Fibroblast of upper back skin (primary cell): ENCODE measurements around the gene UST.
"Not testable (repeated sequence)": the region's sequence is repeated elsewhere in the genome, so short reads cannot be mapped to it uniquely, and the experiment has no call there.

ENCODE experiments used
- DNase-seq: peaks from one replicate; pipeline ENCODE4 v3.0.0-alpha.2; 2013

The UST gene

GRCh38 chr6:149103950-149104349 lies 357.1 kb downstream of the UST start:
- not testable (repeated sequence) for DNase-seq

GRCh38 chr6:149107520-149107919 lies 360.7 kb downstream of the UST start:
- DNase-seq = no peak

- DNase-seq = no peak
These were observed 361.4 kb downstream of the UST start for GRCh38 chr6:149108038-149108748.

- no peak for DNase-seq
These were observed 361.9 kb downstream of the UST start for GRCh38 chr6:149108749-149109100.

GRCh38 chr6:149109397-149110070 lies 362.7 kb downstream of the UST start:
- DNase-seq = no peak

- no peak for DNase-seq
These were observed 364.8 kb downstream of the UST start for GRCh38 chr6:149111556-149112115.

- no peak for DNase-seq
These were observed 366.1 kb downstream of the UST start for GRCh38 chr6:149112976-149113375.

- DNase-seq = no peak
These were observed 367.3 kb downstream of the UST start for GRCh38 chr6:149114167-149114566.

- no peak for DNase-seq
These were observed 372.2 kb downstream of the UST start for GRCh38 chr6:149118737-149119653.

GRCh38 chr6:149122850-149123821 lies 376.3 kb downstream of the UST start:
- no peak for DNase-seq

- no peak for DNase-seq
These were observed 378.5 kb downstream of the UST start for GRCh38 chr6:149125309-149125708.
